NCI-H2107 (cell line): ENCODE measurements around the gene IQCE.

Experiments
- DNase-seq: peaks from one replicate; lab custom pipeline; 2025; lab: John Stamatoyannopoulos, UW

The IQCE gene

GRCh38 chr7:2649139-2649838 lies 90.5 kb downstream of the IQCE start:
- DNase-seq = no peak

- DNase-seq = no peak
Observed at GRCh38 chr7:2649991-2650390, 91.2 kb downstream of the IQCE start.

GRCh38 chr7:2650451-2650850 lies 91.7 kb downstream of the IQCE start:
- no peak for DNase-seq

- DNase-seq = no peak
Observed at GRCh38 chr7:2651336-2651735, 92.6 kb downstream of the IQCE start.

- DNase-seq = no peak
Observed at GRCh38 chr7:2651847-2652735, 93.3 kb downstream of the IQCE start.

GRCh38 chr7:2652736-2653060 lies 93.9 kb downstream of the IQCE start:
- no peak for DNase-seq

- DNase-seq = no peak
Observed at GRCh38 chr7:2654059-2654458, 95.3 kb downstream of the IQCE start.

- DNase-seq = no peak
Observed at GRCh38 chr7:2655870-2656614, 97.3 kb downstream of the IQCE start.

GRCh38 chr7:2657208-2657607 lies 98.4 kb downstream of the IQCE start:
- no peak for DNase-seq

- no peak for DNase-seq
Observed at GRCh38 chr7:2657920-2658671, 99.3 kb downstream of the IQCE start.

- DNase-seq = no peak
Observed at GRCh38 chr7:2658941-2659340, 100.2 kb downstream of the IQCE start.

GRCh38 chr7:2659556-2660358 lies 101.0 kb downstream of the IQCE start:
- no peak for DNase-seq

- DNase-seq = no peak
Observed at GRCh38 chr7:2660359-2661095, 101.7 kb downstream of the IQCE start.

GRCh38 chr7:2661096-2661449 lies 102.3 kb downstream of the IQCE start:
- no peak for DNase-seq

GRCh38 chr7:2661602-2662272 lies 103.0 kb downstream of the IQCE start:
- DNase-seq = no peak

GRCh38 chr7:2662273-2663120 lies 103.7 kb downstream of the IQCE start:
- no peak for DNase-seq

- no peak for DNase-seq
Observed at GRCh38 chr7:2663121-2663886, 104.5 kb downstream of the IQCE start.

- DNase-seq = no peak
Observed at GRCh38 chr7:2663960-2664359, 105.2 kb downstream of the IQCE start.
